A549 (cell line): Measurements from ENCODE around the gene PMAIP1.

Experiments used
- CTCF ChIP-seq: fragments of >200 bp; sonication (Bioruptor Twin); formaldehyde crosslinking; IDR thresholded peaks from 3 replicates; pipeline ENCODE4 v1.5.1; 2016
- EP300 ChIP-seq, 2 experiments: fragments of >200 bp; sonication (Bioruptor Twin); formaldehyde crosslinking; IDR thresholded peaks; 2 replicates in 1 of 2; 3 replicates in 1 of 2; pipeline ENCODE4 v1.6.1; 2016 to 2017
- ESRRA ChIP-seq: fragments of 150-350 bp; IDR thresholded peaks from 2 replicates; pipeline ENCODE4 v1.6.1; 2014; ENCODE audit warnings: mild to moderate bottlenecking, low read length, borderline replicate concordance
- MAFK ChIP-seq: fragments of 450-650 bp; IDR thresholded peaks from 2 replicates; pipeline ENCODE4 v1.6.1; 2014; ENCODE audit not compliant: partially characterized antibody
- MAX ChIP-seq: IDR thresholded peaks from 2 replicates; pipeline ENCODE4 v1.6.1; 2012
- POLR2A ChIP-seq: IDR thresholded peaks from 2 replicates; pipeline ENCODE4 v1.6.1; 2012; ENCODE audit warnings: mild to moderate bottlenecking, low read length
- RAD21 ChIP-seq, 2 experiments: fragments of >200 bp in 1 of 2; sonication (Bioruptor Twin) in 1 of 2; formaldehyde crosslinking in 1 of 2; IDR thresholded peaks in 1 of 2; conservative IDR thresholded peaks in 1 of 2; 2 replicates in 1 of 2; 3 replicates in 1 of 2; pipeline ENCODE4 v1.6.1; 2012 to 2018; ENCODE audit warnings: inconsistent platforms in 1 of 2
- RCOR1 ChIP-seq: fragments of 150-350 bp; IDR thresholded peaks from 2 replicates; pipeline ENCODE4 v1.6.1; 2014; ENCODE audit warnings: antibody characterized with exemption, low read length, low read depth
- REST ChIP-seq: fragments of 200-600 bp; sonication (generic); IDR thresholded peaks from 2 replicates; pipeline ENCODE4 v1.6.1; 2016; ENCODE audit warnings: antibody characterized with exemption, mild to moderate bottlenecking, moderate library complexity
- RNF2 ChIP-seq: fragments of 200-600 bp; sonication (generic); IDR thresholded peaks from 2 replicates; pipeline ENCODE4 v1.6.1; 2016; ENCODE audit warnings: low read depth, mild to moderate bottlenecking, antibody characterized with exemption, moderate library complexity, borderline replicate concordance
- SMC3 ChIP-seq: fragments of >200 bp; sonication (Bioruptor Twin); formaldehyde crosslinking; IDR thresholded peaks from 3 replicates; pipeline ENCODE4 v1.6.1; 2018; ENCODE audit warnings: inconsistent platforms
- SREBF2 ChIP-seq: fragments of 450-650 bp; IDR thresholded peaks from 2 replicates; pipeline ENCODE4 v1.6.1; 2014; ENCODE audit warnings: mild to moderate bottlenecking, moderate library complexity
- USF2 ChIP-seq: fragments of 450-650 bp; IDR thresholded peaks from 2 replicates; pipeline ENCODE4 v1.6.1; 2014; ENCODE audit warnings: antibody characterized with exemption
- ZC3H11A ChIP-seq: fragments of 450-650 bp; IDR thresholded peaks from 2 replicates; pipeline ENCODE4 v1.6.1; 2014; ENCODE audit warnings: antibody characterized with exemption, mild to moderate bottlenecking

GRCh38 chr18:59917422-59917821 lies 17.6 kb downstream of the PMAIP1 start:
- TF ChIP-seq POLR2A (no peak), MAX (no peak), CTCF (no peak), RNF2 (no peak), RAD21 (conservative IDR thresholded peaks at IDR 0.05 in 1 of 2, IDR thresholded peaks at IDR 0.05 in 1 of 2) (no peak), SMC3 (no peak), MAFK (peak; percentile 72), REST (no peak), EP300 (IDR thresholded peaks at IDR 0.05) (no peak), USF2 (no peak), ZC3H11A (no peak), ESRRA (no peak), SREBF2 (no peak), RCOR1 (no peak)
